A549 (cell line): ENCODE measurements around the gene RPH3AL.

Experiments used
- BHLHE40 ChIP-seq: IDR thresholded peaks from 2 replicates; pipeline ENCODE4 v1.6.1; 2012; ENCODE audit warnings: low read depth, low read length, inconsistent platforms
- CEBPB ChIP-seq, 2 experiments: fragments of >200 bp in 1 of 2; sonication (Bioruptor Twin) in 1 of 2; formaldehyde crosslinking in 1 of 2; IDR thresholded peaks; 2 replicates each; pipeline ENCODE4 v1.6.1; 2012 to 2016
- CTCF ChIP-seq: fragments of >200 bp; sonication (Bioruptor Twin); formaldehyde crosslinking; IDR thresholded peaks from 3 replicates; pipeline ENCODE4 v1.5.1; 2016
- EP300 ChIP-seq, 2 experiments: fragments of >200 bp; sonication (Bioruptor Twin); formaldehyde crosslinking; IDR thresholded peaks; 2 replicates in 1 of 2; 3 replicates in 1 of 2; pipeline ENCODE4 v1.6.1; 2016 to 2017
- GATA3 ChIP-seq: IDR thresholded peaks from 2 replicates; pipeline ENCODE4 v1.6.1; 2012; ENCODE audit warnings: borderline replicate concordance
- PBX3 ChIP-seq: IDR thresholded peaks from 2 replicates; pipeline ENCODE4 v1.6.1; 2012
- POLR2A ChIP-seq: IDR thresholded peaks from 2 replicates; pipeline ENCODE4 v1.6.1; 2012; ENCODE audit warnings: mild to moderate bottlenecking, low read length
- REST ChIP-seq: fragments of 200-600 bp; sonication (generic); IDR thresholded peaks from 2 replicates; pipeline ENCODE4 v1.6.1; 2016; ENCODE audit warnings: antibody characterized with exemption, mild to moderate bottlenecking, moderate library complexity
- RNF2 ChIP-seq: fragments of 200-600 bp; sonication (generic); IDR thresholded peaks from 2 replicates; pipeline ENCODE4 v1.6.1; 2016; ENCODE audit warnings: low read depth, mild to moderate bottlenecking, antibody characterized with exemption, moderate library complexity, borderline replicate concordance
- TF ChIP-seq, protein P1 (sequence below): IDR thresholded peaks from 2 replicates; pipeline ENCODE4 v1.6.1; 2012; ENCODE audit warnings: low read depth, borderline replicate concordance

DNA sequence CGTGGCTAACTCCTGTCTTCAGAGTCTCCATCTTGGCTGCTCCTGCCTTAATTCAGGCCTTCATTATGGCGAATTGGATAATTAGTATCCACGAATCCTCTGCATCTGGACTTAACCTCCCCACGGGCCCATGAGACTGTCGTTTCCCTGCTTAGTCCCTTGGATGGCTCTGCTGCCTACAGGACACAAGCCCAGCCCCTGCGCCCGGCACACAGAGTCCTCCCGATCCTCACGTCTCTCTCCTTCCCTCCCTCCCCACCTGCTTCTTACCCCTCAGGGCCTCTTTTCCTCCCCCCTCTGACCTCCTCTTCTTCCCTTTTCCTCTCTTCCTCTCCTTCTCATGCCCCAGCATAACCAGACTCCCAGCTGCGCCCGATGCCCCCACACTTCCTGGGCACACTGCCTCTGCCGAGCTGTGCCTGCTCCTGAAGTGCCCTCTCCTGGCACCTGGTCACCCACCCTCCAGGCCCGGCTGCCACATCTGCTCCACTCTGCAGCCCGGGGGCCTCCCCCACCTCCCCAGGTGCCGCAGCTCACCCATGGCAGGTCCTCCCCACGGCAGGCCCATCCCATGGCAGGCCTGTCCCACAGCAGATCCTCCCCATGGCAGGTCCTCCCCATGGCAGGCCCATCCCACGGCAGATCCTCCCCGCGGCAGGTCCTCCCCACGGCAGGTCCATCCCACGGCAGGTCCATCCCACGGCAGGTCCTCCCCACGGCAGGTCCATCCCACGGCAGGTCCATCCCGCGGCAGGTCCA is 45.9 kb downstream of the RPH3AL start:
- TF ChIP-seq CTCF = no peak
- no peak for TF ChIP-seq PBX3
- no peak for TF ChIP-seq CEBPB (IDR thresholded peaks at IDR 0.05)
- no peak for TF ChIP-seq GATA3
- TF ChIP-seq, protein P1, sequence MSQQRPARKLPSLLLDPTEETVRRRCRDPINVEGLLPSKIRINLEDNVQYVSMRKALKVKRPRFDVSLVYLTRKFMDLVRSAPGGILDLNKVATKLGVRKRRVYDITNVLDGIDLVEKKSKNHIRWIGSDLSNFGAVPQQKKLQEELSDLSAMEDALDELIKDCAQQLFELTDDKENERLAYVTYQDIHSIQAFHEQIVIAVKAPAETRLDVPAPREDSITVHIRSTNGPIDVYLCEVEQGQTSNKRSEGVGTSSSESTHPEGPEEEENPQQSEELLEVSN = no peak
- no peak for TF ChIP-seq REST
- TF ChIP-seq EP300 (IDR thresholded peaks at IDR 0.05) = no peak
- no peak for TF ChIP-seq POLR2A
- no peak for TF ChIP-seq BHLHE40
- no peak for TF ChIP-seq RNF2
